ENCODE results near the gene GALR3.

GALR3 gene

DNA sequence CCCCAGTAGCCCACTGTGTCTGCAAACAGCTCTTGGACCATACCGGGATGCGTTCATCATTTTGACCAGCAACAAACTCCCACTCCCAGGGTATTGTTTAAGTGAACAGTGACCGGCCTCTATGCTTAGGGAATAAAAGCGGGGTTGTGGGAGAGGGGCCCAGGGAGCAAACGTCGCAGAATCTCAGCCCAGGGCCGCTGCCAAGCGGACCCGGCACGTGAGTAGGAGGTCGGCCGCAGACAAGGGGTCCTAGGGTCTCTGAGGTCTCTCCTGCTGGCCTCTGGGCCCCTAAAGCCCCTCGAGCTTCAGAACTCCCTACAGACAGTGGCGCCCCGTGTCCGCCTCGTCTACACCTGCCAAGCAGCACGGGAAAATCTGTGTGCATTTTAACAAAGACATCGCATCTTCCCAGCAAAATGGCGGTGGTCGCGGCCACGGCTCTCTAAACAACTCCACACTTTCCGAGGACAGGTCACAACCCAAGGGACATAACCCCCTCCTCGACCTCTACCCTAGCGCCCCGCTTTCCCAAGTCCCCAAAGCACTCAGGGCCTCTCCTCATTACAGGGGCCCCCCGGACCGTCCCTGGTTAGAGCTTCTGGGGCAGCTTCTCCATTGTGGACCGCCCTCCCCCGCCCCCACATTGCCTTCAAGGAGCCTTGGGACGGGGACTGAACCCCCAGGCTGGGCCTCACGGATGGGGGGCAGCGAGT lies 19.4 kb upstream of the GALR3 start:
- peak; percentile 53 for DNase-seq

- DNase-seq: no peak
These were observed 18.8 kb upstream of the GALR3 start for GRCh38 chr22:37804352-37804880.

DNA sequence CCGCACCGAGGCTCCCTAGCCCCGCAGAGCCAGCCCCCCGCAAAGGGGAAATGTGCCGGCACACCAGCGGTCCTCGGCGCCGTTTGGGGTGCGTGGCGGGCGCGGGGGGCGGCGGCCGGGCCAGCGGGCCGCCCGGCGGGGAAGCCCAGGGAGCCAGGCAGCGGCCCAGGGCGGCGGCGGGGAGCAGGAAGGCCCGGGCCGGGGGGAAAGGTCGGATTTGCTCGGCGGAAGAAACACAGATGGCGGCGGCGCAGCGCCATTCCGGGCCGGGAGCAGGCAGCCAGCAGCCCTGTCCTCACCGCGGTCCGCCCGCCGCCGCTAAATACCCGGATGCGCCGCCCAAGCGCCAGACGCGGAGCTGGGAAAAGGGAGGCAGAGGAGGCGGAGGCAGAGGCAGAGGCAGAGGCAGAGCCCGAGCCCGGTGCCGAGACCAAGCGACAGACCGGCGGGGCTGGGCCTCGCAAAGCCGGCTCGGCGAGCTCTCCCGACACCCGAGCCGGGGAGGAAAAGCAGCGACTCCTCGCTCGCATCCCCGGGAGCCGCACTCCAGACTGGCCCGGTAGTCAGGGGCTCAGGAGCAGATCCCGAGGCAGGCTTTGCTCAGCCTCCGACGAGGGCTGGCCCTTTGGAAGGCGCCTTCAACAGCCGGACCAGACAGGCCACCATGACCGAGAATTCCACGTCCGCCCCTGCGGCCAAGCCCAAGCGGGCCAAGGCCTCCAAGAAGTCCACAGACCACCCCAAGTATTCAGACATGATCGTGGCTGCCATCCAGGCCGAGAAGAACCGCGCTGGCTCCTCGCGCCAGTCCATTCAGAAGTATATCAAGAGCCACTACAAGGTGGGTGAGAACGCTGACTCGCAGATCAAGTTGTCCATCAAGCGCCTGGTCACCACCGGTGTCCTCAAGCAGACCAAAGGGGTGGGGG lies 18.0 kb upstream of the GALR3 start:
- DNase-seq: peak; percentile 96

DNA sequence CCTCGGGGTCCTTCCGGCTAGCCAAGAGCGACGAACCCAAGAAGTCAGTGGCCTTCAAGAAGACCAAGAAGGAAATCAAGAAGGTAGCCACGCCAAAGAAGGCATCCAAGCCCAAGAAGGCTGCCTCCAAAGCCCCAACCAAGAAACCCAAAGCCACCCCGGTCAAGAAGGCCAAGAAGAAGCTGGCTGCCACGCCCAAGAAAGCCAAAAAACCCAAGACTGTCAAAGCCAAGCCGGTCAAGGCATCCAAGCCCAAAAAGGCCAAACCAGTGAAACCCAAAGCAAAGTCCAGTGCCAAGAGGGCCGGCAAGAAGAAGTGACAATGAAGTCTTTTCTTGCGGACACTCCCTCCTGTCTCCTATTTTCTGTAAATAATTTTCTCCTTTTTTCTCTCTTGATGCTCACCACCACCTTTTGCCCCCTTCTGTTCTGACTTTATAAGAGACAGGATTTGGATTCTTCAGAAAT lies 17.3 kb upstream of the GALR3 start:
- no peak for DNase-seq

DNA sequence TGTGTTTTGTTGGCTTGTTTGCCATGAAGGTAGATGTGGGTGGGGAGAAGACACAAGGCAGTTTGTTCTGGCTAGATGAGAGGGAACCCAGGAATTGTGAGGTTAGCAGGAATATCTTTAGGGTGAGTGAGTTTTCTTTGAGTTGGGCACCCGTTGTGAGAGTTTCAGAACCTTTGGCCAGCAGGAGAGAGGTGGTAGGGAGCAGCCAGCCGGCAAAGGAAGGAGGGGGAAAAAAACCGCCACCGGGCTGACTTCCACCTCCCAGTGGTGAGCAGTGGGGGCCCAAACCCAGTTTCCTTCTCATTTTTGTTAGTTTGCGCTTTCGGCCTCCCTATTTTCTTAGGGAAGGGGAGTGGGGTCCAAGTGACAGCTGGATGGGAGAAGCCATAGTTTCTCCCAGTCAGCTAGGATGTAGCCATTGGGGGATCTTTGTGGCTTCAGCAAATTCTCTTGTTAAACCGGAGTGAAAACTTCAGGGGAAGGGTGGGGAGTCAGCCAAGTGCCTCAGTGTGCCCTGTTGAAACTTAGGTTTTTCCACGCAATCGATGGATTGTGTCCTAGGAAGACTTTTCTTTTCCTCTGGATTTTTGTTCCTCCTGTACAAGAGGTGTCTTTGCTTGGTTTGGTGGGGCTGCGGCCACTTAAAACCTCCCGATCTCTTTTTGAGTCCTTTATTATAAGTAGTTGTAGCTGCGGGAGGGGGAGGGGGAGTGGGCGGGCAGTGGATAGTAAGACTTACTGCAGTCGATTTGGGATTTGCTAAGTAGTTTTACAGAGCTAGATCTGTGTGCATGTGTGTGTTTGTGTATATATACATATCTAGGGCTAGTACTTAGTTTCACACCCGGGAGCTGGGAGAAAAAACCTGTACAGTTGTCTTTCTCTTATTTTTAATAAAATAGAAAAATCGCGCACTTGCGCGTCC lies 16.5 kb upstream of the GALR3 start:
- peak; percentile 65 for DNase-seq

DNA sequence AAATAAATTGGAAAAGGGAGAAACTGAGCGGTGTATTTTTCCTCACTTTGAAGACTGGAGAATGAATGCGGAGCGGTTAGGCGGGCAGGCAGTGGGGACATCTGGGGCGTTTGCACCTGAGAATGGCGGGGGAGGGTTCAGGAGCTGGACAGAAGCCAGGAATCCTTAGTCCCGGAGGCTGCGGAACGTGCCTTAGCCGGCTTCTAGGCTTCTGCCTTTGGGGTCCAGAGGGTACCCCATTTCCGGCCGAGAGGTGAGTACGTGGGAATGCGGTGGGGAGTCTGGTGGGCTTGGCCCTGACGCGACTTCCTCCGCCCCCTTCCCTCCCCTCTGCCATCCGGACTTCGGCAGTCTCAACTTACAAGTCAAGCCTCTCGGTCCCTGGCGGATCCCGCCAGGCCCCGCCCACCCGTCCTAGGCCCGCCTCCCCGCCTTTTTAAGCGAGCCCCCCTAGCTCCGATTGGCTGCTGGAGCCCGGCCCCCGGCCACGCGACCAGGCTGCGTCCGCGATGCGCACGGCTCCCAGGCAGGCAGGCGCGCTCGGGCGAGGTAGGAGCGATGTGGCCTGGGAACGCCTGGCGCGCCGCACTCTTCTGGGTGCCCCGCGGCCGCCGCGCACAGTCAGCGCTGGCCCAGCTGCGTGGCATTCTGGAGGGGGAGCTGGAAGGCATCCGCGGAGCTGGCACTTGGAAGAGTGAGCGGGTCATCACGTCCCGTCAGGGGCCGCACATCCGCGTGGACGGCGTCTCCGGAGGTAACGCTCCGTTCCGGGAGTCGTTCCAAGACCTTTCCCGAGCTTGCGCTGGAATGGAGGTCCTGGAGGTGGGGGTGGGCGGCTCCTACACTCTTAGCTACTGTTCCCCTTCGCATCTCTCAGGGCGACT lies 15.5 kb upstream of the GALR3 start, which contains the start of gene GCAT:
Gene GCAT, plus strand, starts transcription at position 525 of the 884 bp plus-strand sequence. Its CDS starts 34 bp downstream, at position 559.
- DNase-seq: peak; percentile 99

GRCh38 chr22:37808294-37808657 lies 14.9 kb upstream of the GALR3 start:
- DNase-seq: peak; percentile 53

GRCh38 chr22:37809672-37810333 lies 13.4 kb upstream of the GALR3 start:
- DNase-seq: no peak

DNA sequence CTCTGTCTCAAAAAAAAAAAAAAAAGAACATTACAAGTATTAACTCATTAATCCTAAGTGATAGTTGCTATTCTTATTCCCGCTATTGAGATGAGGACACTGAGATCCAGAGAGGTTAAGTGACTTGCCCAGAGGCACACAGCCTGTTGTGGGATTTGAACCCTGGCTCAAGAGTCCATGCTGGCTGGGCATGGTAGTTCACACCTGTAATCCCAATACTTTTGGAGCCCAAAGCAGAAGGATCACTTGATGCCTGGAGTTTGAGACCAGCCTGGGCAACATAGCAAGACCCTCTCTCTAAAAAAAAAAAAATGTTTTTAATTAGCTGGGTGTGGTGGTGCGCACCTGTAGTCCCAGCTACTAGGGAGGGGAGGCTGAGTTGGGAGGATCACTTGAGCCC lies 11.3 kb upstream of the GALR3 start:
- DNase-seq: no peak

GRCh38 chr22:37812869-37813678 lies 10.1 kb upstream of the GALR3 start:
- DNase-seq: no peak

DNA sequence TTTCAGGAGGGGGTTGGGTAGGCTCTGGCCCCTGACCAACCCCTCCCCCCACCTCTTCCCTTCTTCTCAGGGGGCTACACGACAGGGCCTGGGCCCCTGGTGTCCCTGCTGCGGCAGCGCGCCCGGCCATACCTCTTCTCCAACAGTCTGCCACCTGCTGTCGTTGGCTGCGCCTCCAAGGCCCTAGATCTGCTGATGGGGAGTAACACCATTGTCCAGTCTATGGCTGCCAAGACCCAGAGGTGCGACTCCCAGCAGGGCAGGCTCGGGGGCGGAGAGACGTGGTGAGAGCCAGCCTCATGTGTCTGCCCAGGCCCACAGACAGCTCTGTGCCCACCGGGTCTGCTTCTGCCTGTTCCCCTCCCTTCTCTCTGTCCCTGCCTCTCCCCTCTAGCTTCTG lies 7.6 kb upstream of the GALR3 start:
- no peak for DNase-seq

GRCh38 chr22:37816543-37817180 lies 6.5 kb upstream of the GALR3 start:
- DNase-seq: no peak

DNA sequence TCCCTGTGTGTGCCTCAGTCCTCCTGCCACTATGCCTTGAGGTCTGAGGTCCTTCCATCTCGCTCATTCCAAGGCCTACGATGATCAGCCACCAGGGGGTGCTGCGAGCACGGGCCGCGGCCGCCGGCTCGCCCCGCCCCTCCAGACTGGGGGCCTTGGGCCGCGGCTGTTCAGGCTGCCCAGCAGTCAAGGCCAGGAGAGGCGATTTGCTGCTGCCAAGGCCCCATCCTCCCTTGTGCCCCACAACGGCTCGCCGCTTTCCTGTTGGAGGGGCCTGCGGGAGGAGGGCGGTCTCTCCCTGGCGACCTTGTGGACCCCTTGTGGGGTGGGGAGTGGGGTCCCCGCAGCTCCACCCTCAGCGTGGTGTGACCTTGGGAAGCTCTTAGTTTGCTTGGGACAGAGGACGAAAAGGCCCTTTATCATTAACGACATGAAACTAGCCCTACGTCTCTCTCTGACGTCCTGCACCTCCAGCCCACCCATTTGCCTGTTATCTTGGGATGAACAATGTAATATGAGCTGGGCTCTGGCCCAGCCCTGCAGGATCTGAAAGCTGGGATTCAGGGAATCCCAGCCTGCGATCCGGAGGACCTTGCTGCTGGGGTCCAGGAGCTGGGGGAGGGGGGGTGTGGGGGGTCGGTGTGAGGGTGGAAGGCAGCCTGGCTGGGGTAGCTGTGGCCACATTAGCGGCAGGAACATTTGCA lies 5.3 kb upstream of the GALR3 start:
- peak; percentile 94 for DNase-seq

DNA sequence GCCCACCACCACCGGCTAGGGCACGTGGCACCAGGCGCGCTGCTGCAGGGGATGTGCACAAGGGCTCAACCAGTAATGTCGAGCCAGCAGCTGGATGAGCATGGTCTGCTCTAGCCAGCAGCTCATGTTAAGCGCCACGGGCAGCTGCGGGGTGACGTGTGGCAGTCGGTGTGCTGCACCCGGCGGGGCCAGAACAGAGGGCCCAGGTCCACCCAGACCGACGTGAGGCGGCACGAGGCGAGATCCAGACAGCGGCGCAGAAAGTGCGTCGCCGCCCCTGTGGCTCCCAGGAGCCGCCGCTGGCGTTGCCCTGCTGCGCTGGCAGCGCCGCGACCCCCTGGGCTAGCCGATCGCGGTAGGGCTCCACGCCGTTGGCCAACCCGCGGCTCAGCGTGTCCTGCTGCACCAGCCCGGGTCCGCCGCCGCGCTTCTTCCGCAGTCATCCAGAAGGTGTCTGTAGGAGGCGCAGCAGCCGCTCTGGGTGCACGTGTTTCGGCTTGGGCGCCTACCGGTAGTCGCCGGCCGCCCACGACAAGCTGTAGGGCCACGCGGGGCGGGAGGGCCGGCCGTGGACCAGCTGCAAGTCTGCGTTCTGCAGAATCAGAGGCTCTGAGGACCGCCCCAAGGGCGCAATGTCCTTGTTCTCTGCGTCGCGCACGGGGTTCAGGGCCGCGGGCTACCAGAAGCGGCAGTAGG lies 4.6 kb upstream of the GALR3 start:
- DNase-seq: peak; percentile 82

DNA sequence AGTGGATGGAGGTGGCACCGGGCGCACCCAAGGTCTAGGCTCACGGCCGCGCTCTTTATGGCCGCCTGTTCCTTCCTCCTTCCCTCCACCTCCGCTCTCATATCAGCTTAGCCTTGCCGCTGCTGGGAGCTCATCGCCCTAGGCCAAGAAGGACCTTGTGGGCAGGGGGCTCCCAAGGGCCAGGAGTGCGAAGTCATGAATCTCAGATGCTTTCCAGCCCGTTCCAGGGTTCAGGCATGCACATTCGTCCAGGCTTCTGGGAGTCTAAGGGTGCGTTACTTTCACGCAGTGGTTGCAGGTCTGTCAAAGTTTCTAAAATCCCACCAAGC lies 4.1 kb upstream of the GALR3 start:
- DNase-seq: no peak

DNA sequence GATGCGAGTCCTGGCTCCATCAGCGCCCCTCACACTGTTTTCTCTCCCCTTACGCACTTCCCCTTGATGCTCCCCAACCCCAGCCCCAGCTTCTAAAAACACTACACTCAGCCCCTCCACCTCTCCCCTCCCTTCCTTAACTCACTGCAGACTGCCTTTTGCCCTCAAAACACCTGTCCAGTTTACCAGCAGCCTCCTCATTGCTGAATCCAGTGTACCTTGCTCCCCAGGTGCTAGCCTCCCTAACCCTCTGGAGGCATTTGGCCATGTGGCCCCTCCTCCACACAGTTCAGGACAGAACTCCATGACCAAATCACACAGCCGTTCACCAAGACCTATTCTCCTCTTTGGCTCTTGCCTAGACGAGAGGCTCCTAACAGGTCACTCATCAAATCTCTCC lies 2.8 kb upstream of the GALR3 start:
- no peak for DNase-seq

- peak; percentile 69 for DNase-seq
These were observed 926 bp upstream of the GALR3 start for GRCh38 chr22:37822079-37822833.

Measured in islet precursor cell (in vitro differentiated cells).